Lower leg skin (tissue), 3 donors: Measurements from ENCODE around the gene C16orf96.

Source experiments
- POLR2A ChIP-seq, 2 donors: fragments of 450-650 bp; IDR thresholded peaks; one replicate each; pipeline ENCODE4 v1.6.1; 2016 to 2017; ENCODE audit warnings: antibody characterized with exemption in 2 of 2, mild to moderate bottlenecking in 1 of 2, moderate library complexity in 1 of 2
- TF ChIP-seq, protein P1 (sequence below), 3 donors: fragments of 450-650 bp; IDR thresholded peaks; one replicate each; pipeline ENCODE4 v1.5.1; 2016; ENCODE audit warnings: antibody characterized with exemption in 3 of 3, mild to moderate bottlenecking in 3 of 3, moderate library complexity in 2 of 3

GRCh38 chr16:4537376-4538343 lies 18.5 kb upstream of the C16orf96 start:
- TF ChIP-seq, protein P1, sequence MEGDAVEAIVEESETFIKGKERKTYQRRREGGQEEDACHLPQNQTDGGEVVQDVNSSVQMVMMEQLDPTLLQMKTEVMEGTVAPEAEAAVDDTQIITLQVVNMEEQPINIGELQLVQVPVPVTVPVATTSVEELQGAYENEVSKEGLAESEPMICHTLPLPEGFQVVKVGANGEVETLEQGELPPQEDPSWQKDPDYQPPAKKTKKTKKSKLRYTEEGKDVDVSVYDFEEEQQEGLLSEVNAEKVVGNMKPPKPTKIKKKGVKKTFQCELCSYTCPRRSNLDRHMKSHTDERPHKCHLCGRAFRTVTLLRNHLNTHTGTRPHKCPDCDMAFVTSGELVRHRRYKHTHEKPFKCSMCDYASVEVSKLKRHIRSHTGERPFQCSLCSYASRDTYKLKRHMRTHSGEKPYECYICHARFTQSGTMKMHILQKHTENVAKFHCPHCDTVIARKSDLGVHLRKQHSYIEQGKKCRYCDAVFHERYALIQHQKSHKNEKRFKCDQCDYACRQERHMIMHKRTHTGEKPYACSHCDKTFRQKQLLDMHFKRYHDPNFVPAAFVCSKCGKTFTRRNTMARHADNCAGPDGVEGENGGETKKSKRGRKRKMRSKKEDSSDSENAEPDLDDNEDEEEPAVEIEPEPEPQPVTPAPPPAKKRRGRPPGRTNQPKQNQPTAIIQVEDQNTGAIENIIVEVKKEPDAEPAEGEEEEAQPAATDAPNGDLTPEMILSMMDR (IDR thresholded peaks at IDR 0.05): no peak
- TF ChIP-seq POLR2A (IDR thresholded peaks at IDR 0.05): no peak
